RWPE2 (cell line): ENCODE data around the gene ITIH5.

Experiments
- ATAC-seq: fragments of 200-7000 bp; cut with Tn5 transposase; 3 replicates; pipeline ENCODE4 v1.9.1; 2021; ENCODE audit warnings: low read depth
- DNase-seq: peaks from one replicate; pipeline ENCODE4 v3.0.0-alpha.2; 2020; ENCODE audit warnings: low spot score
- H3K27ac ChIP-seq: fragments of 450-650 bp; 2 replicates; pipeline ENCODE4 v1.5.1; 2017; ENCODE audit warnings: mild to moderate bottlenecking; ENCODE audit not compliant: poor library complexity, severe bottlenecking
- H3K27me3 ChIP-seq: fragments of 250-450 bp; sonication (Bioruptor Pico); 2 replicates; pipeline ENCODE4 v1.5.1; 2021; ENCODE audit warnings: mild to moderate bottlenecking, moderate library complexity; ENCODE audit not compliant: insufficient read depth, poor library complexity, severe bottlenecking
- H3K36me3 ChIP-seq: fragments of 250-450 bp; sonication (Bioruptor Pico); 2 replicates; pipeline ENCODE4 v1.5.1; 2020; ENCODE audit warnings: low read depth, mild to moderate bottlenecking, moderate library complexity
- H3K4me1 ChIP-seq: fragments of 250-450 bp; sonication (Bioruptor Pico); 2 replicates; pipeline ENCODE4 v1.5.1; 2021; ENCODE audit warnings: mild to moderate bottlenecking, moderate library complexity; ENCODE audit not compliant: insufficient read depth, poor library complexity, severe bottlenecking
- H3K4me3 ChIP-seq: fragments of 250-450 bp; sonication (Bioruptor Pico); 2 replicates; pipeline ENCODE4 v1.5.1; 2021; ENCODE audit warnings: mild to moderate bottlenecking, moderate library complexity; ENCODE audit not compliant: severe bottlenecking
- H3K9me3 ChIP-seq: fragments of 250-450 bp; sonication (Bioruptor Pico); 2 replicates; pipeline ENCODE4 v1.5.1; 2021; ENCODE audit warnings: mild to moderate bottlenecking, moderate library complexity; ENCODE audit not compliant: severe bottlenecking
- CTCF ChIP-seq: fragments of 450-650 bp; IDR thresholded peaks from one replicate; pipeline ENCODE4 v1.5.1; 2017; ENCODE audit warnings: mild to moderate bottlenecking, moderate library complexity; ENCODE audit not compliant: poor library complexity, severe bottlenecking

Gene ITIH5

GRCh38 chr10:7565871-7566270 lies 100.9 kb downstream of the ITIH5 start:
- no peak for DNase-seq

GRCh38 chr10:7563770-7564169 lies 103.0 kb downstream of the ITIH5 start:
- Histone ChIP-seq H3K9me3 (no peaks in the 10 kb centered on the region), H3K27me3 (peaks cover 3% of the 10 kb centered on the region), H3K4me1 (no peaks in the 10 kb centered on the region), H3K36me3 (no peaks in the 10 kb centered on the region), H3K27ac (no peak overlapping the region), H3K4me3 (no peak overlapping the region)
- DNase-seq (no peak), ATAC-seq (no peak)
- TF ChIP-seq CTCF = no peak

More at GRCh38 chr10:7565871-7566270, 100.9 kb downstream of the ITIH5 start:
- H3K27me3 ChIP-seq = peaks cover 3% of the 10 kb centered on the region
- no peaks in the 10 kb centered on the region for H3K36me3 ChIP-seq
- no peak overlapping the region for H3K27ac ChIP-seq
- no peaks in the 10 kb centered on the region for H3K4me1 ChIP-seq
- no peak for TF ChIP-seq CTCF
- H3K4me3 ChIP-seq = no peak overlapping the region
- H3K9me3 ChIP-seq = no peaks in the 10 kb centered on the region
- ATAC-seq = no peak

- ATAC-seq = no peak
Measured at GRCh38 chr10:7563368-7563767, 103.4 kb downstream of the ITIH5 start.

GRCh38 chr10:7561985-7562384 lies 104.8 kb downstream of the ITIH5 start:
- DNase-seq = no peak
- H3K27me3 ChIP-seq = peaks cover 3% of the 10 kb centered on the region
- no peaks in the 10 kb centered on the region for H3K36me3 ChIP-seq
- H3K4me3 ChIP-seq = no peak overlapping the region
- no peak for TF ChIP-seq CTCF
- no peak for ATAC-seq
- no peak overlapping the region for H3K27ac ChIP-seq
- H3K4me1 ChIP-seq = no peaks in the 10 kb centered on the region
- H3K9me3 ChIP-seq = no peaks in the 10 kb centered on the region

More at GRCh38 chr10:7563368-7563767, 103.4 kb downstream of the ITIH5 start:
- H3K27ac ChIP-seq = no peak overlapping the region
- H3K36me3 ChIP-seq = no peaks in the 10 kb centered on the region
- H3K4me1 ChIP-seq = no peaks in the 10 kb centered on the region
- H3K4me3 ChIP-seq = no peak overlapping the region
- H3K9me3 ChIP-seq = no peaks in the 10 kb centered on the region
- TF ChIP-seq CTCF = no peak
- H3K27me3 ChIP-seq = peaks cover 3% of the 10 kb centered on the region
- DNase-seq = no peak

GRCh38 chr10:7561216-7561893 lies 105.4 kb downstream of the ITIH5 start:
- Histone ChIP-seq H3K36me3 (no peaks in the 10 kb centered on the region), H3K4me3 (no peak overlapping the region), H3K27me3 (peaks cover 3% of the 10 kb centered on the region), H3K4me1 (no peaks in the 10 kb centered on the region), H3K9me3 (no peaks in the 10 kb centered on the region), H3K27ac (no peak overlapping the region)
- TF ChIP-seq CTCF = no peak
- DNase-seq (no peak), ATAC-seq (no peak)
